GM21390 (cell line): Measurements from ENCODE around the gene XPO6.

Experiments used
- ATAC-seq: cut with Tn5 transposase; IDR thresholded peaks from one replicate; pipeline ENCODE4 v1.9.1; 2021; ENCODE audit not compliant: unreplicated experiment

Gene XPO6

DNA sequence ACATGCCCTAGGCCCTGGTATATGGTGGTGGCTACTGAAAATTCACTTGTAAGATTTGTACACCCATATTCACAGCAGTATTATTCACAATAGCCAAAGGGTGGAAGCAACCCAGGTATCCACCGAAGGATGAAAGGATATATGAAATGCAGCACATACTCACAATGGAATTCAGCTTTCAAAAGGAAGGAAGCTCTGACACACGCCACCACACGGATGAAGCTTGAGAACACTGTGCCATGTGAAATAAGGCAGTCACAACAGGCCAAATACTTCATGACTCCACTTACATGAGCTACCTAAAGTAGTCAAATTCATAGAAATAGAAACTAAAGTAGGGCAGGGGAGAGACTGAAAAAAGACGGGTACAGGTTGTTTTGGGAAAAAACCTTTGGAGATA is 2.9 kb downstream of the XPO6 start:
- no peak for ATAC-seq

DNA sequence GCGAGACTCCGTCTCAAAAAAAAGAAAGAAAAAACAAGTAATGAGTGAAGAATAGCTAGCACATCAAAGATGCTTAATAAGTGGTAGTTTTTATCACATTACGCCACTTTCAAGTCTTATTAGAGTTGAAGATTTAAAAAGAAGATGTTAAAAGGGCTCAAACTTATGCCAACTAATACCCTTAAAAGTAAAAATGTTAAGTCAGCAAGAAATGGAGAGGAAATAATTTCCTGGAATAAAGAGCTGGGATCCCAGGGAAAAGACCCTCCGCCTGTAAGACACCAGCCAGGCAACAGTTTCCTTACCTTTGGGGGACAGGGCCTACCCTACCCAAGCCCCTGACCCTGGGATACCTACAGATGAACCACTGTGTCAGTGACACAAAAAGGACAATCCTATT is 3.6 kb downstream of the XPO6 start:
- ATAC-seq: no peak

DNA sequence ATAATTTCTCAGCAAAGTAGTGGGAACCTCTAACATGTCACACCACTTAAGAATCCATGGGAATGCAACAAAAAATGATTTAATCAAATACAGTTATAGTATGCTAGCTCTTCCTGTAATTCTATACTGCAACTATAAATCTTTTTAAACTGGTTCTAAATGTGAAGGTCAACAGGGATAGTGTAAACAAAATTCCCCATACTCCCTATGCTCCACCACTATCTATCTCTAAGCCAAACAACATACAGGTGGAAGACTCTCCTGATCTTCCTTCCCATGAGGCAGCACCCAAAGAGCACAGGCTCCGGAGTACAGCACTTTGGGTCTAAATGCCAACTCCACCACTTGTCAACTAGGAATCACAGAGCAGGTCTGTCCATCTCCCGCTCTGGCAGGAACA is 4.4 kb downstream of the XPO6 start:
- no peak for ATAC-seq

DNA sequence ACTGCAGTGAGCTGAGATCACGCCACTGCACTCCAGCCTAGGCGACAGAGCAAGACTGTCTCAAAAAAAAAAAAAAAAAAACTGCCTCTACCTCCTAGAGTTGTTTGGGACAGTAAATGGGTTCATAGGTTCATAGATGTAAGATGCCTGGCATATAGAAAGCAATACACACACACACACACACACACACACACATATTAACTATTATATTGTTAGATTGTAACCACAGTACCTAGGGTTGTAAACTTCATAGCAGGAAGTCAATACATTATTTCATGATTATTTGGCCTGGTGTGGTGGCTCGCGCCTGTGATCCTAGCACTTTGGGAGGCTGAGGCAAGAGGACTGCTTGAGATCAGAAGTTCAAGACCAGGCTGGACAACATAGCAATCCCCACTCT is 5.8 kb downstream of the XPO6 start:
- no peak for ATAC-seq

DNA sequence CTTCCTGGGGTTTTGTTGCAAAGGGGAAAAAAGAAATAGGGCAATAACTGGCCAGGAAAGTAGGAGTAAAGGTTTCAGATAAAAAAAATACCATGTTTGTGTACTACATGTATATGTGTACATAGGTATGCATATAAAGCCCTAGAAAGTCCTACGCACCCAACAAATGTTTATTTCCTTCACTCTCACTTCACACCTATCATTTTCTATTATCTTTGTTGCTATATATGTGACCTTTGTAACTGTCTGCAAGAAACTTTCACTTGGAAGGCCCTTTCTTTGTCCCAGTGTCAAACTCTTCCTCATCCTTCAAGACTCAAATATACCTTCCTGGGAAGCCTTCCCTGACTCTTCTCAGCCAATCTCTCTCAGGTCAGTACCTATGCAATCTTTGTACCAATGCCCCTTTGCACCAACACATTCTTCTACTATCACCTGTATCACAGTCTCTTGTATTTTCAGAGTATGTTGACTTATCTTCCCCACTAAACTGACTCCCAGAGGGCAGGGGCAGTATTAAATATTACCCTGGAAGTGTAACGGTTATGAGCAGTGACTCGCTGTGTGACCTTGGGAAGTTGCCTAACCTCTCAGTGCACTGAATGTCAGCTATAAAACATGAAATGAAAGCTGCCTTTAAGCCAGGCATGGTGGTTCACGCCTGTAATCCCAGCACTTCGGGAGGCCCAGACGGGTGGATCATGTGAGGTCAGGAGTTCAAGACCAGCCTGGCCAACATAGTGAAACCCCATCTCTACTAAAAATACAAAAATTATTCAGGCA is 6.5 kb downstream of the XPO6 start:
- ATAC-seq: no peak

DNA sequence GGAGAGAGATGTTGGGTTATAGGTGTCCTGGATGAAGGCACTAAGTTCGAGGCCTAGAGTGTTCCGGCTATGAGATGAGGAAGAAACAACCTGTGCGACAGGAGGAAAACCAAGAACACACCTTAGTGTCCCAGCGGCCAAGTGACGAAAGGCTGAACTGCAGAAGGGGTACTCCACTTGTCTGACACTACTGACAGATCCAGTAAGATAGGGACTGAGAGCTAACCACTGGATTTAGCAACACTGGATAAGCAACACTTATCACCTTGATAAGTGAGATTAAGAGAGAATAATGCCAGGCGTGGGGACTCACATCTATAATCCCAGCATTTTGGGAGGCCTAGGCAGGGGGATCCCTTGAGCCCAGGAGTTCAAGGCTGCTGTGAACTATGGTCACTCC is 7.1 kb downstream of the XPO6 start:
- ATAC-seq: no peak

DNA sequence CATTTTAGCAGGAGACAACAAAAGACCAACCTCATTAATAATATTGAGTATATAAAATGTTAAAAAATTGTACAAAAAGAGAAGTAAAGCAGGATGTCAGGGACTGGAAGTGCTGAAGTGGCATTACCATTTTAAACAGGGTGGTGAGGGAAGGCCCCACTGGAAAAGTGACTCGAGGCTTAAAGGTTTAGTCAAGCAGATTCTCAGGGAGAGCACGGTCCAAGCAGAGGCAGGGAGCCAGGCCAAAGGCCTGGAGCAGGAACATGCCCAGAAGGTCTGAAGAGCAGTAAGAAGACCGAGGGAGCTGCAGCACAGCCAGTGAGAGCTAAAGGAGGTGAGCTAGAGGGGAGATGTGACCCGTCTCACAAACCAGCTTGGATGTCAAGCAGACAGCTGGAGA is 7.6 kb downstream of the XPO6 start:
- no peak for ATAC-seq

DNA sequence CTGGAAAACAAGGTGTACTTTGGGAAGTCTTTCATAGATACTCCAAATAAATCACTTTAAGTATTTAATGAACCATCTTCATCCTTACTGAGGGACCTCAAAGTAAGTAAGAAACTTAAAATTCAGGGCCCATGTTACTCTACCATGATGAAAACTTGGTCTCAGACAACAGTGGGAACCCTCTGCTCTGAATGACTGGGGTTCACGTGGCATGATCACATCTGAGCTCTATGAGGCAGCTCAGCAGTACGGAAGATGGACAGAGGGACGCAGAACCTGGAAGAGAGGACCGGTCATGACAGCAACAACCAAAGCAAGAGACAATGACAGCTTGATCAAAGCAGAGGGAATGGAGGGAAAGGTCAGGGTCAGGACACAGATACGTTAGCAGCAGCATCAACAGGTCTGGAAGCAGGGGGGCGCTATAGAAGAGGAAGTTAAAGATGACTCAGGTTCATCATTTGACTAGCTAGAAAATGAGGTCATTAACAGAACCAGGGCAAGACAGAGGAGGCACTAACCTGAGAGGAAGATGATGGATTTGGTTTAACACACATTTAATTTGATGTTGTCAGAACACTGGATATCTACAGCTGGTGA is 9.5 kb downstream of the XPO6 start:
- no peak for ATAC-seq

DNA sequence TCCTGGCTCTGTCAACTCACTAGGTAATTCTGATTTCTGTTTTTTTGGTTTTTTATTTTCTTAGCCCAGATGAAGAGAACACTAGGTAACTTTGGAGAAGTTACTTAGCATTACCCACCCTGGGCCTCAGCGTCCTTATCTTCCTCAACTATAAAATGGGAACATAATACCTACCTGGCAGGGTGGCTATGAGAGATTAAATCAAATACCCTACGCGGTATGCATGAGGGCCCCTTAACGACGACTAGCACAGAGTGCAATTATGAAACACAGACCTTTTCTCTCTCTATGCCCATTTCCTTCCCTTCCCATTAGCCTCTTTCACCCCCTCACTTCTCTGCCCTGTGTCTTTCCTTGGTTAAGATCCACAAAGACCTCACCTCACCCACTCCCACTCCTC is 11.1 kb downstream of the XPO6 start:
- ATAC-seq: no peak

DNA sequence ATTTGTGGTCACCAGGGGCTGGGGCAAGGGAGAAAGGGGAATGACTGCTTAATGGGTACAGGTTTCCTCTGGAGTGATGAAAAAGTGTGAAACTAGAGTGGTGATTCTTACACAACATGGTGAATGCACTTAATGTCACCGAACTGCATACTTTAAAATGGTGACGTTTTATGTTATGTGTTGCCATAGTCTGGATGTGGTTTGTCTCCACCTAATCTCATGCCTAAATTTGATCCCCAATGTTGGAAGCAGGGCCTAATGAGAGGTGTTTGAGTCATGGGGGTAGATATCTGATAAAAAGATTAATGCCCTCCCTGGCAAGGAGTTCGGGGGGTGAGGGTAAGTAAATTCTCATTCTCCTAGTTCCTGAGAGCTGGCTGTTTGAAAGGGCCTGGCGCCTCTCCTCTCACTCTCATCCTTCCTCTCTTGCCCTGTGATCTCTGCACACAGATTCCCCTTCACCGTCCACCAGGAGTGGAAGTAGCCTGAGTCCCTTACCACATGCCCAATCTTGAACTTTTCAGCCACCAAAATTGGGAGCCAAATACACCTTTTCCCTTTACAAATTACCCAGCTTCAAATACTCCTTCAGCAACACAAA is 15.3 kb downstream of the XPO6 start:
- no peak for ATAC-seq

DNA sequence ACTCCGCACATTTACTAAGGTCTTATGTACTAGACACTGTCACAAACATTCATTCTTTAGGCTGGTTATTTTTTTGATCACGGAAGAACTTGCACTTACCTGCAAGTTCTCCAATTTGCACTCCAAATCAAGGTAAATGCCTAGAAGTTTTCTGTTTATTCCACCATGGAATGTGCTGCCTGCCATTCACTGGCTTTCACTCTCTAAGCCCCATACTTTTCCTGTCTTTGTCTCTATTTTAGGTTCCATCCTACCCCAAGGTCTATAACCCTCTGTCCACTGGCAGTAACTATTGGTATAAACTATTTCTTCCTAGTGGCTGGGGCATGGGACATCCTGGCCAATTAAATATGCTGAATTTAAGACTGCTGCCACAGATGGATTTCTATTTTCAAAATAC is 15.9 kb downstream of the XPO6 start:
- ATAC-seq: no peak

DNA sequence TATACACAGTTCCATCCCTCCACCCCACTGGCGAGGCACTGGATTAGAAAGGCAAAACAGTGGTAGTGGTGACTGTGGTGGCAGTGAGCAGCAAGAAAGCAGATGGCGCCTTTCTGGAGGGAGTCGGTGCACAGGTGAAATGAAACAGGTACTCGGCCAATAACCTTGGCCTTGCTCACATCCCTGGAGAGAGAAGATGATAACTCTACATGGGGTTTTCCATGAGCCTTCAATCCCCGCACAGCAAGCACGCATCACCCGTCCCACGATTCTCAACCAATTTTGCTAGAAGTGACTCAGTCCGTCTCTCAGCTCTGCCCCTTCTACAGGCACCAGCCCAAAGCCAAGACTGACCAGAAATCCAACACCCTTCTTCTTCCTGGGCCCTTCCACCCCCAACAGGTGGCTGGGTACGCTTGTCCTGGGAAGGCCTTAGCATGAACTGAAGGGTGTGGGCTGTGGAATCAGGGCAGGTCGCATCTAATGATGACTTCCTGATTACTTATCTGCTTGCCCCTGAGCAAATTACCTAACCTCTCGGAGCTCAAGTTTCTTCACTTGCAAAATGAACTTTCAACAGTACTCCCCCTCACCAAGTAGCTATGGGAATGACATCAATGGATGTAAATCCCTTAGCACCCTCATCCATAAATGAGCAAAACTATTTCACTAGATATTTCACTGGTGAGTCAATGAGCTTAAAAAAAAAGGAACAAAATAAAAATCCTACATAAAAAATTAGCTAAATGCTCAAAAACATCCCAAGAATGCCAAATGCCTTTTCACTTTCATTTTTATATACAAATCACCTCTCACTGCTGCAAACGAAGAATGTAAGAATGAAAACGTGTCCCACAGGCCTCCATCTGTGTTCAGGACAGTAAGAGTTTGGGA is 18.0 kb downstream of the XPO6 start:
- peak; percentile 23 for ATAC-seq

DNA sequence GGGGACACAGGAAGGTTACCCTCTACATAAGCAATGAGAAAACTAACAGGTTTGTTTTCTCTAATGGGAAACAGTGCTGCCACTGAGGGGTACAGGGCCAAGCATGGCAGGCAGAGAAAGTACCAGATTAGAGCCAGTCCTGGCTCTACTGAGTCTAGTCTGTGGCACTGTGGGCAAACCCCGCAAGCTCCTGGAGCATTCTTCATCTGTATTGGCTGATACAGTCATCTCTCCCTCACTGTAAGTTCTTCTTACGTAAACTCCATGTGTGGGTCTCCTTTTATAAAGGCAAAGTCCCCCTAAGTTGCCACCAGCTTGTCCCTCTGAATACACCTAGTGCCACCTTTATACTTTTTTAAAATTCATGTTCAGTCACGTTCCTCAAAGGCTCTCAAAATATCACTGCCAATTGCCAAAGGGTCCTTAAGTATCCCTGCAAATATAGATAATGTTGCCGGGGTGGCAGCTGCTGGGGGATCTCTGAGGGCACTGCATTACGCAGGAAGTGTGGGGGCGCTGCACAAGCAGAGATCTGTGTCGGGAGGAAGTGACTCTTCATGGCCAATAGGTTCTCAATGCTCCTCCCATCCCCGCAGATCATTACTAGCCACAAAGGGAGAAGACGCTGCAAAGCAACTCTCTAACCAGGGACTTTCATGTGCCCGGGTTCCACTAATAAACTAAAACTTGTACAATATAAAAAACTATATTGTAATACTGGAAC is 18.8 kb downstream of the XPO6 start:
- ATAC-seq: peak; percentile 62

DNA sequence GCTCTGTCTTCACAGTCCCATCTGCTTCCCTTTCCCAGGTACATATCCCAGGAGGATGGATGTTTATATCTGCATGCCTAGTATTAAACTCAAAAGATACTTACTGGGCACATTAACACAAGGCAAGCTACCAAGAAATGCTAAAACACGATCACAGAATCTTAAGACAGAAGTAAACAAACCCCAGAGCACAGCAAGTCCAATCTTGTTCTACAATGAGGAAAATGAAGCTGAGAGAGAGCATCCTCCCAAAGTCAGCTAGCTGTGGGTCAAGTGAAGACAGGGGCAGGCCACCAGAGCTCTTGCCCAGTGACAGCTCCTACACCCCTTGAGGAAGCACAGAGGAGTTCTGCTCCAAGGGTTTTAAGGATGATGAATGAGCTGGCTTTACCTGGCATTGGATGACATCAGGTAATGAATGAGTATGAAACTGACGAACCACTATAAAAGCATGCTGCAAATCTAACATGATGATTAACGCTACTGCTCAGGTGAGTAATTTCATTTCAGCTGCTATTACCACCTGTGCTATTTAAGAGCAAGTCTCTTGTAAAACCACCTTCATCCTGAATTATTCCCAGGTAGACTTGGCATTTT is 20.3 kb downstream of the XPO6 start:
- ATAC-seq: no peak

DNA sequence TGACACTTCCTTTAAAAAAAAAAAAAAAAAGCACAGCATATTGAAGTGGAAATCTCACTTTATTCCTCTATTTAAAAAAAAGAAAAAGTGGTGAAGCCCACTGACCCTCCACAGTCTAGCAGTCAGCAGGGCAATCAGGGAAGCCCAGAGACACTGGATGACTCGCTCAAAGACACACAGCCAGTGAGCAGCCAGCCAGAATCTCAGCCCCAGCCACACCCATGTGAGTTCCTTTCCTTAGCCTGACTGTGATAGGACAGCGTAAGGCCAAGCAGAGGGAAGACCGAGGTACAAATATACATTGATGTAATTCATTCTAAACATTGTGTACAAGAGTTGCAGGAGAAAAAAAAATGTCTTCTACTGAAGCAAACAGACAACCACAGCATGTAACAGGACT is 22.5 kb downstream of the XPO6 start:
- ATAC-seq: no peak

DNA sequence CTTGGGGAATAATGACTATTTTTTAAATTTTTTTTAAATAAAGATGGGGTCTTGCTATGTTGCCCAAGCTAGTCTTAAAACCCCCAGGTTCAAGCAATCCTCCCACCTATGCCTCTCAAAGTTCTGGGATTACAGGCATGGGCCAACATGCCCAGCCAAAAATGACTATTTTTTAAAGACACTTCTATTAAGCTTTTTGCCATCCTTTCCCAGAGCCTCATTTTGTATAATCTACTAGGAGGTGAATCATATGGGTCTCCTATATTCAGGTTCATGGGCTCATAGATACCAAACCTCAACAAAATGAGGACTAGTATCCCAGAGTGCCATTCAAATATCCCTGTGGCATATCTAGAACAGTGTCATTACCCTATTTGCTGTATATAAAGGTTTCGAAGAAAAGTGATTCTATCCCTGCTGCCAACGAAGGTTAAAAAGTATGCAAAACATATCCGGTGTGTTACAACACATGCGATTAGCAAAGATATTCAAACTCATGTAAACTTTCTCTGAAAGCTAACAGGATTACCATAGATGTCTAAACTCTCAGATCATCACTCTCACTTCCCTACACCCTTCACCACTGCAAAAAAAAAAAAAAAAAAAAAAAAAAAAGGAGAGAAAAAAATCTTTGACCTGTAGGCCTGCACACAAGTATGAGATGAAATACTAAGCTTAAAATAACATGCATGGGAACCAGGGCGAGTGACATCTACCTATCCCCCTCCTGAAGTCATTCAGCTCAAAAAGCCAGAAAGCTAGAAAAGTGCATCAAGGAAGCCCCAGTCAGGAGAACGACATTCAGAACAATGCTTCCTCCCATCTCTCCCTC is 23.5 kb downstream of the XPO6 start:
- ATAC-seq: peak; percentile 68

DNA sequence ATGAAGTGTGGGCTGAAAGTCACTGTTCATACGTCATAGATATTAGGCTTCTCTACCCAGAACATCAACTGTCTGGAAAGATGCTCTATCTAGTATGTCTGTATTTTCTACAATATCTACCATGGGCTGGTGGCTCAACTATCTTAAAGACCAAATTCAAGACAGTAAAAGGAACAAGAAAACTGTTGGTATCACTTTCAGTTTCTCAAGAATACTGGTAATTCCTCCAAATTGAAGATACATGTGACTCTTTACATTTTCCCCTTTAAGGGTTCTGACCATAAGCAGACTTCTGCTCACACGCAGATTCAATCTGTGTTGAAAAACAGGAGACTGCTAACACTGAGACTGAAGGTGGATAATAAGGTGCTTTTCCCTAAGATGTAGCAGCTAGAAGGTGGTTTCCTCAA is 24.2 kb downstream of the XPO6 start:
- no peak for ATAC-seq

DNA sequence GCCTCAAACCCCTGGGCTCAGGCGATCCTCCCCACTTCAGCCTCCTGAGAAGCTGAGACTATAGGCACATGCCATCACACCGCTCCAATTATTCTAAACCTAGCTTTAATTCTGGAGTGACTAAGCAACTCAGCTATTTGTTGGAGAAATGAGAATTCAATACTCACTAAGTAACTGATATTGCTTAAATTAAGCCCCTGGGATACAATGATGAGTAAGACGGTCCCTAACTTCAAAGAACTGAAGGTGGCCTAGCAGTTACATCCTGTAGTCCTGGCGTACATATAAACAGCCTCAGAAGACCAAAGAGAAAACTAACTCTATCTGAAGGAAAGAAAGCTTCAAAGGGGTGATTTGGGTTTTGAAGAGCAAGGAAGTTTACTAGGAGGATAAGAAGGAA is 25.0 kb downstream of the XPO6 start:
- ATAC-seq: no peak

DNA sequence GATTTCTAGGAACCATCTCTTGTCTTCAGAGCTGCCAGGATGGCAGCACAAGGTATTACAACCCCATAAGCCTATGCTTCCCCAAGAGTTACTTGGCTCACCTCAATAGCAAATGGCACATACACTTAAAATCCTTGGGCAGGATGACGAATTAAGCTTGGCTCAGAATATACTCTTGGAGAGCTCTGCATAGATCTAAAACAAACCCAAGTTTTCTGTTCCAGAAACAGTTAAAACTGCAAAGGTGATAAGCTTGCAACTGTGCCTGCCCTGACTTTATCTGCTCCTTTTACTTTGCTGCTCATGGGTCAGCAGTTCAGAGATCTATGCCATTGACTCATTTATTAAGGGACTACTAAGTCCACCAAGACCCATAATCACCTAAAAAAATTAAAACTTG is 26.1 kb downstream of the XPO6 start:
- ATAC-seq: no peak

DNA sequence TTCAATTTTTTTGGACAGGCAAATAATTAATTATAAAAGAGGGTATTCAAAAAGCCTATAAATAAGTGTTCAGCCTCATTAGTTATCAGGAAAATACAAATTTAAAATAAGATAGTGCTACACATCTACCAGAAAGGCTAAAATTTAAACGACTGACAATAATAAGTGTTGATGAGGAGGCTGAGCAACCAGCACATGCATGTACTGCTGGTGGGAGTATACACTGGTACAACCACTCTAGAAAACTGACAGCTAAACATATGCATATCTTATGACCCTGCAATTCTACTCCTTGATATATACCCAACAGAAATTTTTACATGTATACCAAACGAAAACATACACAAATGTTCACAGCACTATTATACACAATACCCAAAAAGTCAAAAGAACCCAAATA is 27.1 kb downstream of the XPO6 start:
- ATAC-seq: no peak
